A549 (cell line): ENCODE data around the gene TBC1D22A. TPM values are rescaled to one million over a fixed set of nuclear protein-coding genes. Genes with fewer than 3 reads are reported as not detected.

Source experiments
- ATAC-seq, 2 experiments: fragments of 200-7000 bp in 1 of 2; fragments of >200 bp in 1 of 2; cut with Nextera tagmentation in 1 of 2; cut with Tn5 transposase in 1 of 2; 3 replicates each; pipeline versions ENCODE4 v1.8.0 to v1.9.1; 2018 to 2020; ENCODE audit warnings: mild to moderate bottlenecking in 1 of 2, moderate library complexity in 1 of 2
- CTCF ChIA-PET: fragments of 300-600 bp; sonication (Branson Sonifier 250); formaldehyde crosslinking; extraction: SDS; loops from one replicate; lab custom pipeline; 2021; ENCODE audit warnings: antibody characterized with exemption, inconsistent platforms; lab: Yijun Ruan, JAX
- POLR2A ChIA-PET: fragments of 350-600 bp; formaldehyde crosslinking; extraction: SDS; loops from one replicate; lab custom pipeline; 2021; ENCODE audit warnings: antibody characterized with exemption, inconsistent platforms; lab: Yijun Ruan, JAX
- DNase-seq, 2 experiments: peaks; one replicate each; pipeline versions ENCODE4 v3.0.0 to v3.0.0-alpha.2; 2011 to 2016; ENCODE audit warnings: low read depth in 1 of 2, low spot score in 1 of 2
- FAIRE-seq: peaks from 2 replicates; lab custom pipeline; 2011; peaks lifted over from hg19 to GRCh38; lab: Jason Lieb, UNC
- H3K27ac ChIP-seq, 2 experiments: fragments of >200 bp; sonication (Bioruptor Twin); formaldehyde crosslinking; 3 replicates each; pipeline ENCODE4 v1.5.1; 2016 to 2017
- H3K4me1 ChIP-seq: fragments of >200 bp; sonication (Bioruptor Twin); formaldehyde crosslinking; 3 replicates; pipeline ENCODE4 v1.6.1; 2016
- H3K4me2 ChIP-seq: fragments of >200 bp; sonication (Bioruptor Twin); formaldehyde crosslinking; 3 replicates; pipeline ENCODE4 v1.6.1; 2016
- H3K4me3 ChIP-seq: fragments of >200 bp; sonication (Bioruptor Twin); formaldehyde crosslinking; 3 replicates; pipeline ENCODE4 v1.5.1; 2016
- H3K9me3 ChIP-seq: fragments of >200 bp; sonication (Bioruptor Twin); formaldehyde crosslinking; 3 replicates; pipeline ENCODE4 v1.6.1; 2016
- CBX8 ChIP-seq: fragments of 200-600 bp; sonication (generic); IDR thresholded peaks from 2 replicates; pipeline ENCODE4 v1.6.1; 2016
- CHD4 ChIP-seq: fragments of 200-600 bp; sonication (generic); IDR thresholded peaks from 2 replicates; pipeline ENCODE4 v1.6.1; 2016; ENCODE audit warnings: antibody characterized with exemption, mild to moderate bottlenecking, borderline replicate concordance
- EHMT2 ChIP-seq: fragments of 200-600 bp; sonication (generic); IDR thresholded peaks from 2 replicates; pipeline ENCODE4 v1.6.1; 2016; ENCODE audit warnings: antibody characterized with exemption, low read depth, mild to moderate bottlenecking, moderate library complexity
- HEYL ChIP-seq: fragments of 250-450 bp; sonication (Bioruptor Pico); IDR thresholded peaks from 2 replicates; pipeline ENCODE4 v1.8.0; 2021; ENCODE audit warnings: mild to moderate bottlenecking, moderate library complexity
- HOXB13 ChIP-seq: fragments of 250-450 bp; sonication (Bioruptor Pico); IDR thresholded peaks from 2 replicates; pipeline ENCODE4 v1.5.0; 2020; ENCODE audit warnings: low read depth, mild to moderate bottlenecking, moderate library complexity
- HOXB5 ChIP-seq: fragments of 250-450 bp; sonication (Bioruptor Pico); IDR thresholded peaks from 2 replicates; pipeline ENCODE4 v1.5.0; 2020; ENCODE audit warnings: mild to moderate bottlenecking, moderate library complexity
- KDM5A ChIP-seq: fragments of 200-600 bp; sonication (generic); IDR thresholded peaks from 2 replicates; pipeline ENCODE4 v1.6.1; 2016; ENCODE audit warnings: antibody characterized with exemption, mild to moderate bottlenecking
- MAFK ChIP-seq: fragments of 450-650 bp; IDR thresholded peaks from 2 replicates; pipeline ENCODE4 v1.6.1; 2014; ENCODE audit not compliant: partially characterized antibody
- NFE2L2 ChIP-seq: fragments of 150-350 bp; conservative IDR thresholded peaks from 2 replicates; pipeline ENCODE4 v1.6.1; 2014; ENCODE audit warnings: low read length
- NPAS2 ChIP-seq: fragments of 250-450 bp; sonication (Bioruptor Pico); IDR thresholded peaks from 2 replicates; pipeline ENCODE4 v1.8.0; 2022; ENCODE audit warnings: mild to moderate bottlenecking, moderate library complexity, borderline replicate concordance
- RAD21 ChIP-seq, 2 experiments: fragments of >200 bp in 1 of 2; sonication (Bioruptor Twin) in 1 of 2; formaldehyde crosslinking in 1 of 2; IDR thresholded peaks in 1 of 2; conservative IDR thresholded peaks in 1 of 2; 2 replicates in 1 of 2; 3 replicates in 1 of 2; pipeline ENCODE4 v1.6.1; 2012 to 2018; ENCODE audit warnings: inconsistent platforms in 1 of 2
- TFCP2L1 ChIP-seq: fragments of 250-450 bp; sonication (Bioruptor Pico); IDR thresholded peaks from 2 replicates; pipeline ENCODE4 v1.5.0; 2021; ENCODE audit warnings: mild to moderate bottlenecking
- ZC3H11A ChIP-seq: fragments of 450-650 bp; IDR thresholded peaks from 2 replicates; pipeline ENCODE4 v1.6.1; 2014; ENCODE audit warnings: antibody characterized with exemption, mild to moderate bottlenecking
- ZNF302 ChIP-seq: fragments of 250-450 bp; sonication (Bioruptor Pico); IDR thresholded peaks from 2 replicates; pipeline ENCODE4 v1.9.0; 2021; ENCODE audit warnings: inconsistent platforms, mild to moderate bottlenecking, moderate library complexity
- ZSCAN20 ChIP-seq: fragments of 250-450 bp; sonication (Bioruptor Pico); IDR thresholded peaks from 2 replicates; pipeline ENCODE4 v1.8.0; 2022; ENCODE audit warnings: mild to moderate bottlenecking, moderate library complexity
- WGBS: methylation state at CpG from one replicate; pipeline ENCODE4 v1.1.6; 2017; ENCODE audit errors: missing lambda C conversion rate; 5-methylcytosine and 5-hydroxymethylcytosine counted together
- polyA plus RNA-seq, 4 experiments: library from polyadenylated mRNA; depleted of rRNA in 3 of 4; stranded (reverse); fragments of >200 nt; fragmentation: RNase III in 1 of 4; extraction: RNeasy Plus Mini Kit Qiagen cat#74134 plus additional on column Dnase treatment in 1 of 4; gene quantifications; 2 replicates in 3 of 4; 3 replicates in 1 of 4; pipeline ENCODE4 v1.2.3, GENCODE V29; 2011 to 2017
- TF ChIP-seq, protein P1 (sequence below): fragments of >200 bp; sonication (Bioruptor Twin); formaldehyde crosslinking; IDR thresholded peaks from 2 replicates; pipeline ENCODE4 v1.6.1; 2016
- TF ChIP-seq, protein P2 (sequence below): IDR thresholded peaks from 2 replicates; pipeline ENCODE4 v1.6.1; 2012
- TF ChIP-seq, protein P3 (sequence below): fragments of >200 bp; sonication (Bioruptor Twin); formaldehyde crosslinking; IDR thresholded peaks from 3 replicates; pipeline ENCODE4 v1.5.1; 2016
- TF ChIP-seq, protein P4 (sequence below): fragments of 150-350 bp; IDR thresholded peaks from 2 replicates; pipeline ENCODE4 v1.6.1; 2014; ENCODE audit warnings: low read depth, mild to moderate bottlenecking, low read length
- TF ChIP-seq, protein P5 (sequence below): IDR thresholded peaks from 2 replicates; pipeline ENCODE4 v1.6.1; 2012

Gene TBC1D22A
- polyA plus RNA-seq, 2 of the 4 experiments (the other 2 are of a cell fraction) = 8.9 to 10.8 TPM

DNA sequence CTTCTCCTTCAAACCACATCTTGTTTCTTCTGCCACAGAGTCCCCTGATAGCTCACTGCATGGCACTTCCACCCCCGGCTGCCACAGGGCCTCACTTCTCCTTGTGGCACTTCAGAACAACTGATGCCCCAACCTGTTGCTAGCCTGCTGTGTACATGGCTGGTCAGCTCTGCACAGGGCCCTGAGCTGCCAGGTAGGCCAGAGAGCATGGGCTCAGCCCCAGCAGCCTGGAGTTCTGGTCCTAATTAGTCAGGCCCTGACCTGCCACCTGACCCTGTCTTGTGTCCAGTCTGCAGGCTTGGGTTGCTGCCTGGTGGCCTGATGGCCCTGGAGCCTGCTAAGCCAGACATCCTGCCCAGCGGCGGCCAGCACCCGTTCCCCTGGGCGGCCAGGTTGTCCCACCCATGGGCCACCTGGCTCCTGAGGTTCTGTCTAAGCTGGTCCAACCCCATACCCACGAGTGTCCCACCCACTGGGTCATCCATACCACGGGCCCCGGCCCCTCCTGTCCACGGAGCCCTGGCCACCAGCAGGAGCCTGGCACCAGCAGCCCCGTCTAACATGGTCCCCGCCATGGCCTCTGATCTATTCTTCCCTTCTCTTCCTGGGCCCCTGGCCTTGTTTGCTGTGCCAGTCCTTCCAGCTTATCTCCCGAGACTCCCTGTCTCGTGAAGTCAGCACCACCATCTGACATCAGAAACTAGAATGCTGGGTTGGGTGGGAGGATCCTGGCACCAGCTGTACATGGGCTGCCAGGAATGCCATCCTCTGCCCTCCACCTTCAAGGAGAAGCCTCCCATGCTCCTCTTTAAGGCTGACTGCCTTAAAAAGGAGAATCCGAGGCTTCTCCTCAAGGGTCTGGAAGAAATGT is 21.3 kb upstream of the TBC1D22A start:
- H3K9me3 ChIP-seq = no peaks in the 10 kb centered on the region
- H3K27ac ChIP-seq = 0 out of 6 replicates have a peak overlapping the region, but pooled peaks of 1 of the 2 experiments have one; percentile 11
- no peak overlapping the region for H3K4me2 ChIP-seq
- ChIA-PET POLR2A (interaction anchor here (2.1 kb wide), 1 partner anchor 21 kb away, joined by 9 read pairs; the partner anchor contains the start of gene TBC1D22A), CTCF (interaction anchor here (0.6 to 2.9 kb wide), 8 partner anchors 9 to 178 kb away, joined by 3 to 26 read pairs (median 4); partner anchors contain the start of gene TBC1D22A)
- no peak for DNase-seq
- TF ChIP-seq RAD21 (conservative IDR thresholded peaks at IDR 0.05 in 1 of 2, IDR thresholded peaks at IDR 0.05 in 1 of 2) = no peak
- TF ChIP-seq HOXB13 (CRISPR knock-in tag) = no peak
- TF ChIP-seq ZC3H11A = no peak
- no peak for TF ChIP-seq TFCP2L1 (CRISPR knock-in tag)
- TF ChIP-seq, protein P1, sequence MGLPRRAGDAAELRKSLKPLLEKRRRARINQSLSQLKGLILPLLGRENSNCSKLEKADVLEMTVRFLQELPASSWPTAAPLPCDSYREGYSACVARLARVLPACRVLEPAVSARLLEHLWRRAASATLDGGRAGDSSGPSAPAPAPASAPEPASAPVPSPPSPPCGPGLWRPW = no peak
- no peak for TF ChIP-seq HEYL (CRISPR knock-in tag)
- TF ChIP-seq, protein P2, sequence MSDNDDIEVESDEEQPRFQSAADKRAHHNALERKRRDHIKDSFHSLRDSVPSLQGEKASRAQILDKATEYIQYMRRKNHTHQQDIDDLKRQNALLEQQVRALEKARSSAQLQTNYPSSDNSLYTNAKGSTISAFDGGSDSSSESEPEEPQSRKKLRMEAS = no peak
- TF ChIP-seq, protein P3, sequence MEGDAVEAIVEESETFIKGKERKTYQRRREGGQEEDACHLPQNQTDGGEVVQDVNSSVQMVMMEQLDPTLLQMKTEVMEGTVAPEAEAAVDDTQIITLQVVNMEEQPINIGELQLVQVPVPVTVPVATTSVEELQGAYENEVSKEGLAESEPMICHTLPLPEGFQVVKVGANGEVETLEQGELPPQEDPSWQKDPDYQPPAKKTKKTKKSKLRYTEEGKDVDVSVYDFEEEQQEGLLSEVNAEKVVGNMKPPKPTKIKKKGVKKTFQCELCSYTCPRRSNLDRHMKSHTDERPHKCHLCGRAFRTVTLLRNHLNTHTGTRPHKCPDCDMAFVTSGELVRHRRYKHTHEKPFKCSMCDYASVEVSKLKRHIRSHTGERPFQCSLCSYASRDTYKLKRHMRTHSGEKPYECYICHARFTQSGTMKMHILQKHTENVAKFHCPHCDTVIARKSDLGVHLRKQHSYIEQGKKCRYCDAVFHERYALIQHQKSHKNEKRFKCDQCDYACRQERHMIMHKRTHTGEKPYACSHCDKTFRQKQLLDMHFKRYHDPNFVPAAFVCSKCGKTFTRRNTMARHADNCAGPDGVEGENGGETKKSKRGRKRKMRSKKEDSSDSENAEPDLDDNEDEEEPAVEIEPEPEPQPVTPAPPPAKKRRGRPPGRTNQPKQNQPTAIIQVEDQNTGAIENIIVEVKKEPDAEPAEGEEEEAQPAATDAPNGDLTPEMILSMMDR = no peak
- TF ChIP-seq, all 56 proteins: peak for 0
- FAIRE-seq = no peak
- 95% methylated on average over 14 of the region's 14 CpGs for WGBS
- ATAC-seq = no peak
- Histone ChIP-seq H3K4me1 (peaks cover 32% of the 10 kb centered on the region), H3K4me3 (no peak overlapping the region)

DNA sequence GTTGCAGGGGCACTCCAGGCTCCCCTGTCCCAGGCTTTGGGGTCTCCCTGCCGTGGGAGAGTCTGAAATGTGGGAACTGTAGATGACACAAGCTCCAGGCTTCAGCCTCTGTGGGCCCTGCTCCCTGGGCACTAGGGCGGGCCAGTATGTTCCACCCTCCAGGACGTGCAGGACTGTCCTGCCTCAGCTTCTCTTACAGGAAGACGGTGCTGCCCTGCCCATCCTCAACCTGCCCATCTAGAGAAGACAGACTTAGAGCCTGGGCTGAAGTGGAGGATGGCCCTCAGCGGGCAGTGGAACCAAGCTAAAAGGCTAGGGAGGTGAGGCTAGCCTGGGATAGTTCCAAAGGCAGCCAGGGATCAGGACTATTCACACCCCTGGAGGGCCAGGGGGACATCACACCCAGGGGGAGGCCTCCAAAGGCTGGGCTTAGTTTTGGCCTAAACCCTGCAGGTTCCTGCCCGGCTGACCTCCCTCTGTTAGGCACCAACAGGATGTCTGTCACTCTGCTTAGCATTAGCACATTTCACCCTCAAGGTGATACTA is 20.4 kb upstream of the TBC1D22A start:
- ChIA-PET CTCF (interaction anchor here (1.0 to 2.9 kb wide), 4 partner anchors 17 to 179 kb away, joined by 3 to 11 read pairs (median 6); no protein-coding TSS in a partner anchor), POLR2A (interaction anchor here (2.1 kb wide), 1 partner anchor 20 kb away, joined by 9 read pairs; the partner anchor contains the start of gene TBC1D22A)
- H3K4me2 ChIP-seq = no peak overlapping the region
- H3K27ac ChIP-seq = peak overlapping the region; percentile 5 to 63; a peak in 2 of 6 replicates
- FAIRE-seq = no peak
- TF ChIP-seq KDM5A = no peak
- TF ChIP-seq EHMT2 = no peak
- no peak for TF ChIP-seq NPAS2 (CRISPR knock-in tag)
- TF ChIP-seq, protein P4, sequence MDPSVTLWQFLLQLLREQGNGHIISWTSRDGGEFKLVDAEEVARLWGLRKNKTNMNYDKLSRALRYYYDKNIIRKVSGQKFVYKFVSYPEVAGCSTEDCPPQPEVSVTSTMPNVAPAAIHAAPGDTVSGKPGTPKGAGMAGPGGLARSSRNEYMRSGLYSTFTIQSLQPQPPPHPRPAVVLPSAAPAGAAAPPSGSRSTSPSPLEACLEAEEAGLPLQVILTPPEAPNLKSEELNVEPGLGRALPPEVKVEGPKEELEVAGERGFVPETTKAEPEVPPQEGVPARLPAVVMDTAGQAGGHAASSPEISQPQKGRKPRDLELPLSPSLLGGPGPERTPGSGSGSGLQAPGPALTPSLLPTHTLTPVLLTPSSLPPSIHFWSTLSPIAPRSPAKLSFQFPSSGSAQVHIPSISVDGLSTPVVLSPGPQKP = no peak
- TF ChIP-seq, protein P5, sequence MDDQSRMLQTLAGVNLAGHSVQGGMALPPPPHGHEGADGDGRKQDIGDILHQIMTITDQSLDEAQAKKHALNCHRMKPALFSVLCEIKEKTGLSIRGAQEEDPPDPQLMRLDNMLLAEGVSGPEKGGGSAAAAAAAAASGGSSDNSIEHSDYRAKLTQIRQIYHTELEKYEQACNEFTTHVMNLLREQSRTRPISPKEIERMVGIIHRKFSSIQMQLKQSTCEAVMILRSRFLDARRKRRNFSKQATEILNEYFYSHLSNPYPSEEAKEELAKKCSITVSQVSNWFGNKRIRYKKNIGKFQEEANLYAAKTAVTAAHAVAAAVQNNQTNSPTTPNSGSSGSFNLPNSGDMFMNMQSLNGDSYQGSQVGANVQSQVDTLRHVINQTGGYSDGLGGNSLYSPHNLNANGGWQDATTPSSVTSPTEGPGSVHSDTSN = no peak
- TF ChIP-seq ZSCAN20 (CRISPR knock-in tag) = no peak
- no peak for TF ChIP-seq MAFK
- no peak for TF ChIP-seq CHD4
- no peak for TF ChIP-seq TFCP2L1 (CRISPR knock-in tag)
- TF ChIP-seq NFE2L2 = no peak
- no peak for TF ChIP-seq RAD21 (conservative IDR thresholded peaks at IDR 0.05 in 1 of 2, IDR thresholded peaks at IDR 0.05 in 1 of 2)
- TF ChIP-seq CBX8 = no peak
- no peak for TF ChIP-seq HOXB5 (CRISPR knock-in tag)
- TF ChIP-seq ZNF302 (CRISPR knock-in tag) = no peak
- no peak for ATAC-seq
- peaks cover 23% of the 10 kb centered on the region for H3K4me1 ChIP-seq
- 88% methylated on average over 5 of the region's 6 CpGs for WGBS
- no peak overlapping the region for H3K4me3 ChIP-seq
- DNase-seq = no peak
- no peaks in the 10 kb centered on the region for H3K9me3 ChIP-seq
